ENCODE measurements around the gene ZNF808.
"Not testable (repeated sequence)": the region's sequence is repeated elsewhere in the genome, so short reads cannot be mapped to it uniquely, and the experiment has no call there.

The ZNF808 gene

DNA sequence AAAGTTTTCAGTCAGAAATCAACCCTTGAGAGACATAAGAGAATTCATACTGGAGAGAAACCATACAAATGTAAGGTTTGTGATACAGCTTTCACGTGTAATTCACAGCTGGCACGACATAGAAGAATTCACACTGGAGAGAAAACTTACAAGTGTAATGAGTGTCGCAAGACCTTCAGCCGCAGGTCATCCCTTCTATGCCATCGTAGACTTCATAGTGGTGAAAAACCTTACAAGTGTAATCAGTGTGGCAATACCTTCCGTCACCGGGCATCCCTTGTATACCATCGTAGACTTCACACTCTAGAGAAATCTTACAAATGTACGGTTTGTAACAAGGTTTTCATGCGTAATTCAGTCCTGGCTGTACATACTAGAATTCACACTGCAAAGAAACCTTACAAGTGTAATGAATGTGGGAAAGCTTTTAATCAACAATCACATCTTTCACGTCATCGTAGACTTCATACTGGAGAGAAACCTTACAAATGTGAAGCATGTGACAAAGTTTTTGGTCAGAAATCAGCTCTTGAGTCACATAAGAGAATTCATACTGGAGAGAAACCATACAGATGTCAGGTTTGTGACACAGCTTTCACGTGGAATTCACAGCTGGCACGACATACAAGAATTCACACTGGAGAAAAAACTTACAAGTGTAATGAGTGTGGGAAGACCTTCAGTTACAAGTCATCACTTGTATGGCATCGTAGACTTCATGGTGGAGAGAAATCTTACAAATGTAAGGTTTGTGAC, 26.9 kb downstream of the ZNF808 start:
- in situ Hi-C loops (cut with HindIII; ENCODE audit: low pct_ligation_motif_present, low sequenced_read_pairs): no loop called here

DNA sequence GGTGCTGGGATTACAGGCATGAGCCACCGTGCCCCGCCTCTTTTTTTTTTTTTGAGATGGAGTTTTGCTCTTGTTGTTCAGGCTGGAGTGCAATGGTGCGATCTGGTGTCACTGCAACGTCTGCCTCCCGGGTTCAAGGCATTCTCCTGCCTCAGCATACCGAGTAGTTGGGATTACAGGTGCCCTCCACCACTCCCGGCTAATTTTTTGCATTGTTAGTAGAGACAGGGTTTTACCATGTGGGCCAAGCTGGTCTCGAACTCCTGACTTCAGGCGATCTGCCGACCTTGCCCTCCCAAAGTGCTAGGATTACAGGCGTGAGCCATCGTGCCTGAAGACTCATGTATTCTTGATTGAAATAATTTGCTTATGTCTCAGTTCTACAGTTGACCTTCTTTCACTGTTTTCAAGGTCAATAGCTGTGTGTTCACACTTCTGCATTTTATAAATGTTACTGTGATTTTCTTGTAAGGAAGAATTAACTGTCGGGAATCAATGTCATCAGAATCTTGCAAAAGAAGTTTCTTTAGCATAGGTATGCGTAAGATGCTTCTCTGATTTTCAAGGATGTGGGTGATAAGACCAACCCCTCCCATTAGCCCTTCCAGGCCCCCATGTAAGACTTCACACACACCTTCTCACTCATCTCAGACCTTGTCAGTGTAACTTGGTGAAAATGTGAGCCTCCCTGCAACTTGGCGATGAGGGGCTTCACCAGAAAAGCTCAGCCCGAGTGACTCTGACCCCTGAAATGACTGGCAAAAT, 29.9 kb downstream of the ZNF808 start:
- in situ Hi-C loops (cut with HindIII; ENCODE audit: low pct_ligation_motif_present, low sequenced_read_pairs): no loop called here
- peaks cover 35% of the 10 kb centered on the region for H3K36me3 ChIP-seq (replicated peaks)

More for the DNA sequence above, 26.9 kb downstream of the ZNF808 start:
- H3K27ac ChIP-seq: no peak overlapping the region
- TF ChIP-seq, protein P1, sequence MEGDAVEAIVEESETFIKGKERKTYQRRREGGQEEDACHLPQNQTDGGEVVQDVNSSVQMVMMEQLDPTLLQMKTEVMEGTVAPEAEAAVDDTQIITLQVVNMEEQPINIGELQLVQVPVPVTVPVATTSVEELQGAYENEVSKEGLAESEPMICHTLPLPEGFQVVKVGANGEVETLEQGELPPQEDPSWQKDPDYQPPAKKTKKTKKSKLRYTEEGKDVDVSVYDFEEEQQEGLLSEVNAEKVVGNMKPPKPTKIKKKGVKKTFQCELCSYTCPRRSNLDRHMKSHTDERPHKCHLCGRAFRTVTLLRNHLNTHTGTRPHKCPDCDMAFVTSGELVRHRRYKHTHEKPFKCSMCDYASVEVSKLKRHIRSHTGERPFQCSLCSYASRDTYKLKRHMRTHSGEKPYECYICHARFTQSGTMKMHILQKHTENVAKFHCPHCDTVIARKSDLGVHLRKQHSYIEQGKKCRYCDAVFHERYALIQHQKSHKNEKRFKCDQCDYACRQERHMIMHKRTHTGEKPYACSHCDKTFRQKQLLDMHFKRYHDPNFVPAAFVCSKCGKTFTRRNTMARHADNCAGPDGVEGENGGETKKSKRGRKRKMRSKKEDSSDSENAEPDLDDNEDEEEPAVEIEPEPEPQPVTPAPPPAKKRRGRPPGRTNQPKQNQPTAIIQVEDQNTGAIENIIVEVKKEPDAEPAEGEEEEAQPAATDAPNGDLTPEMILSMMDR (IDR thresholded peaks at IDR 0.05; ENCODE audit: low read depth, low read length, missing control alignments): no peak
- no peak for DNase-seq
- H3K36me3 ChIP-seq (replicated peaks): peaks cover 33% of the 10 kb centered on the region
- no peaks in the 10 kb centered on the region for H3K27me3 ChIP-seq (replicated peaks)
- H3K4me3 ChIP-seq (ENCODE audit: low read depth, low read length): no peak overlapping the region

DNA sequence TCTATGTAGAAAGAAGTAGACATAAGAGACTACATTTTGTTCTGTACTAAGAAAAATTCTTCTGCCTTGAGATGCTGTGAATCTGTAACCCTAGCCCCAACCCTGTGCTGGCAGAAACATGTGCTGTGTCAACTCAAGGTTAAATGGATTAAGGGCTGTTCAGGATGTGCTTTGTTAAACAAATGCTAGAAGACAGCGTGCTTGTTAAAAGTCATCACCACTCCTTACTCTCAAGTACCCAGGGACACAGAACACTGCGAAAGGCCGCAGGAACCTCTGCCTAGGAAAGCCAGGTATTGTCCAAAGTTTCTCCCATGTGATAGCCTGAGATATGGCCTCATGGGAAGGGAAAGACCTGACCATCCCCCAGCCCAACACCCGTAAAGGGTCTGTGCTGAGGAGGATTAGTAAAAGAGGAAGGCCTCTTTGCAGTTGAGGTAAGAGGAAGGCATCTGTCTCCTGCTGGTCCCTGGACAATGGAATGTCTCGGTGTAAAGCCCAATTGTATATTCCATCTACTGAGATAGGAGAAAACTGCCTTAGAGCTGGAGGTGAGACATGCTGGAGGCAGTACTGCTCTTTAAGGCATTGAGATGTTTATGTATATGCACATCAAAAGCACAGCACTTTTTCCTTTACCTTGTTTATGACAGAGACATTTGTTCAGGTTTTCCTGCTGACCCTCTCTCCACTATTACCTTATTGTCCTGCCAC, 31.4 kb downstream of the ZNF808 start:
- peaks cover 28% of the 10 kb centered on the region for H3K36me3 ChIP-seq (replicated peaks)
- in situ Hi-C loops (cut with HindIII; ENCODE audit: low pct_ligation_motif_present, low sequenced_read_pairs): not testable (repeated sequence)

More for the DNA sequence above, 29.9 kb downstream of the ZNF808 start:
- H3K27ac ChIP-seq: no peak overlapping the region
- H3K4me3 ChIP-seq (ENCODE audit: low read depth, low read length): no peak overlapping the region
- no peaks in the 10 kb centered on the region for H3K27me3 ChIP-seq (replicated peaks)
- DNase-seq: no peak
- TF ChIP-seq, protein P1 (IDR thresholded peaks at IDR 0.05; ENCODE audit: low read depth, low read length, missing control alignments): no peak

DNA sequence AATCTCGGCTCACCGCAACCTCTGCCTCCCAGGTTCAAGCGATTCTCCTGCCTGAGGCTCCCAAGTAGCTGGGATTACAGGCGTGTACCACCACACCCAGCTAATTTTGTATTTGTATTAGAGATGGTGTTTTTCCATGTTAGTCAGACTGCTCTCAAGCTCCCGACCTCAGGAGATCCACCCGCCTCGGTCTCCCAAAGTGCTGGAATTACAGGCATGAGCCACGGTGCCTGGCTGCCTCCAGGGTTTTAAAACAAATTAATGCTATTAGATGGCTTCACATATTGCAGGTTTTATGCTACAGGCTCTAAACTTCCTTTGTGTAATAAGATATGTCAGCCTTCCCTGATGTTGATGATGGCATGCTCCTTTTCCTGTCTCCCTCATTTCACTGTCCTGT, 34.1 kb downstream of the ZNF808 start:
- in situ Hi-C loops (cut with HindIII; ENCODE audit: low pct_ligation_motif_present, low sequenced_read_pairs); DNase-seq; H3K27ac ChIP-seq; H3K4me3 ChIP-seq (ENCODE audit: low read depth, low read length); H3K27me3 ChIP-seq (replicated peaks): not testable (repeated sequence)
- peaks cover 14% of the 10 kb centered on the region for H3K36me3 ChIP-seq (replicated peaks)

More for the DNA sequence above, 31.4 kb downstream of the ZNF808 start:
- DNase-seq; H3K27me3 ChIP-seq (replicated peaks); H3K4me3 ChIP-seq (ENCODE audit: low read depth, low read length); H3K27ac ChIP-seq: not testable (repeated sequence)

DNA sequence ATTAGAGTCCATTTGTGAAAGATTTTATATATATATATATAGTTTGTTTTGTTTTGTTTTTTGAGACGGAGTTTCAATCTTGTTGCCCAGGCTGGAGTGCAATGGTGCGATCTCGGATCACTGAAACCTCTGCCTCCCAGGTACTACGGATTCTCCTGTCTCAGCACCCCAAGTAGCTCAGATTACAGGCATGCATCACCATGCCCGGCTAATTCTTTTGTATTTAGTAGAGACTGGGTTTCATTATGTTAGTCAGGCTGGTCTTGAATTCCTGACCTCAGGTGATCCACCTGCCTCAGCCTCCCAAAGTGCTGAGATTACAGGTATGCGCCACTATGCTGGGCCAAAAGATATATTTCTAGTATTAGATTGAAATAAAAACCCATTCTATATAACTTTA, 38.7 kb downstream of the ZNF808 start:
- in situ Hi-C loops (cut with HindIII; ENCODE audit: low pct_ligation_motif_present, low sequenced_read_pairs): no loop called here
- Histone ChIP-seq H3K4me3 (ENCODE audit: low read depth, low read length) (no peak overlapping the region), H3K27ac (no peak overlapping the region), H3K27me3 (replicated peaks) (no peaks in the 10 kb centered on the region), H3K36me3 (replicated peaks) (peaks cover 12% of the 10 kb centered on the region)
- no peak for DNase-seq
- TF ChIP-seq, protein P1 (IDR thresholded peaks at IDR 0.05; ENCODE audit: low read depth, low read length, missing control alignments): no peak

DNA sequence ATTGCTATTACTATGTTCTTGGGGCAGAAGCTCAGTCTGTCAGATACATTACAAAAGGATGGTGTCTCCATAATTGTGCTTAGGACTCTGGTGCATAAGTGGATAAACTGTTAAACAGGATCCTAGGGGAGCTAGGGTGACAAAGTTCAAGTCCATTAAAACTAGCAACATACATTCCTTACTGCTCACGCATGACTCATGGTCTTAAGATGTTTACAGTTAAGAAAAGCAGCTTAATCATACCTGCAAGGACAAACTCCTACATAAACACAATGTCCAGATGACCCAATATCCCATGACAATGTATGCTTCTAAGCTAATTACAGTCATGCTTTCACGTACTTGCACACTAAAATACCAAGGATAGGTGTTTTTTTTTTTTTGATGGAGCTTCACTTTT, 39.1 kb downstream of the ZNF808 start:
- H3K36me3 ChIP-seq (replicated peaks): peaks cover 12% of the 10 kb centered on the region
- in situ Hi-C loops (cut with HindIII; ENCODE audit: low pct_ligation_motif_present, low sequenced_read_pairs): no loop called here
- no peak for DNase-seq
- no peak overlapping the region for H3K4me3 ChIP-seq (ENCODE audit: low read depth, low read length)
- no peaks in the 10 kb centered on the region for H3K27me3 ChIP-seq (replicated peaks)
- TF ChIP-seq, protein P1 (IDR thresholded peaks at IDR 0.05; ENCODE audit: low read depth, low read length, missing control alignments): no peak
- no peak overlapping the region for H3K27ac ChIP-seq
